ENCODE results near the gene KIRREL3.
"Not testable (repeated sequence)": the region's sequence is repeated elsewhere in the genome, so short reads cannot be mapped to it uniquely, and the experiment has no call there.

Gene KIRREL3

GRCh38 chr11:126384449-126385070 lies 616.0 kb downstream of the KIRREL3 start:
- TF ChIP-seq ZFX (IDR thresholded peaks at IDR 0.05) (no peak), CTCF (conservative IDR thresholded peaks at IDR 0.05) (no peak)
- H3K27ac ChIP-seq: peak overlapping the region; percentile 68

DNA sequence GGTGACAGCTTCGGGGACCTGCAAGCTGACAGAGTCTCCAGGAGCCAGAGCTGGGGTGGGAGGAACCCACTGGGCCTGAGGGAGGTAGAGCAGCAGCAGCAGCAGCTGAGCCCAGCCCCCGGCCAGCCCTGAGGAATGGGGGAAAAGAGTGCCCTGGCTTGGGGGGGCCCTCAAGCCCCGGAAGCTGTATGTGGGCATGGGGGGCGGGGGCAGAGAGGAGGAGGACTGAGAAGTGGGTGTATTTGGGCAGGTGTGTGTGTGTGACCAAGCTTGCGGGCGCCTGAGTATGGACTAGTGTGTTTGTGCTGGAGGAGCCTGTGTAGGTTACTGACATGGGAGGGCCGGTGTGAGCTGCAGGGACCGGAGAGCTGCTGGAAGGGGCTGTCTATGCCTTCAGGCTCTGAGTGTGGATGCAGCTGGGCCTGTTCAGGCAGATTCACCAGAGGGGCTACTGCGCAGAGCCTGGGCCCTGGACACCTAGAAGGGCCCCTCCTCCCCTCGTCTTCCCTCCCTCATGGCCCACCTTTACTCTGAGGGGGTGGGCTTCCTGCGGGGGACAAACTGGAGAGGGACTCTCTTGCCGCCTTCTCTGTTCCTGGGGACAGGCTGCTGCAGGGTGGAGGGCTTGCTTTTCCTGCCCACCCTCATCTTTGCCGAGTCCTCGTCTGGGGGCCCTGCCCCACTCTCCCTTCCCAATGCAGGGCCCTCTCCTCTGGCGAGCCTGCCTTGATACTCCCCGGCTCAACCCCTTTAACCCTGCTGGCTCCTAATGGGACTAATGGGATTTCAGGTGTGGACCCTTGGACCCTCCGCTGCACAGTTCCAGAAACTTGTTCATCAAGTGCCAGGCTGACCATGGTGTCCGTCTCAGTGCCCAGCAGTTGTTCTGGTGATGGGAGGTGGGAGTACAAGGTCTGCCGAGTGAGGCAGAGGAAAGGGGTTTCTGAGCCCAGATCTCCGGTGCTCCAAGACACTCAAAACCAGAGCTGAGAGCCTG lies 616.9 kb downstream of the KIRREL3 start:
- peak overlapping the region; percentile 68 for H3K27ac ChIP-seq
- no peak for TF ChIP-seq CTCF (conservative IDR thresholded peaks at IDR 0.05)
- TF ChIP-seq ZFX (IDR thresholded peaks at IDR 0.05): no peak

DNA sequence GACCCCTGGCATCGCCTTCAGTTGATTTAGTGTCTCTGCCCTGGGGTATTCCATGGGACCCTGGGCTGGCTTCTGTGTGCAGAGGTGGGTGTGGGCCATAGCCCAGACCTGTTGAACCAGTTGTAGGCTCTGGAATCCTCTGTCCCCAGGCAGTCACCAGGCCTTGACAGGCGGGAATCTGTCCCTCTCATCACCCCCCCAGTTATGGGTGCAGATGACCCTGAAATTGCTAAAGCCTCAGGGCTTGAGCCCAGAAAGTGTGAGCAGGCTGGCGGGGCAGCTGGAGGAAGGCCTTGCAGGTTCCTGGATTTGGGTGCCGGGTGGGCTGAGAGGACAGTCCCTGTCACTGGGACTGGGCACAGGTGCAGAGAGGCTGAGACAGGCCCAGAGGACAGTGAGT lies 617.9 kb downstream of the KIRREL3 start:
- peak overlapping the region; percentile 68 for H3K27ac ChIP-seq

DNA sequence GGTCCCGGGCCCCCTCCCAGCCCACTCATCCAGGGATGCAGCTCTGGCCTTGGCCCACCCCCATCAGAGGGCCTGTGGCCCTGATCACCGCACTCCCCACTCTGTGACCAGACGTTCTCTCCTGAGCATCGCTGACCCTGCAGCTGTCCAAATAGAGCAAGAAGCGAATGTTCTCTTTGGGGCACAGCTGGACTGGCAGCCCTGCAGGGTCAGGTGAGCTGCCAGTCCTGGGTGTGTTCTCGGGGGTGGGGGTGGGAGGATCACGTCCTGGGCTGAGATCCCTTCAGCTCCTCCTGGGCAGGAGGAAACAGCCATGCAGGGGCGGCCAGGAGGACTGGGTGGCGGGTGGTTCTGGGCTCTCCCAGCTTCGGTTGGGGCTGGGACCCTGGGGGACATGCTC lies 618.6 kb downstream of the KIRREL3 start:
- H3K27ac ChIP-seq: not testable (repeated sequence)

DNA sequence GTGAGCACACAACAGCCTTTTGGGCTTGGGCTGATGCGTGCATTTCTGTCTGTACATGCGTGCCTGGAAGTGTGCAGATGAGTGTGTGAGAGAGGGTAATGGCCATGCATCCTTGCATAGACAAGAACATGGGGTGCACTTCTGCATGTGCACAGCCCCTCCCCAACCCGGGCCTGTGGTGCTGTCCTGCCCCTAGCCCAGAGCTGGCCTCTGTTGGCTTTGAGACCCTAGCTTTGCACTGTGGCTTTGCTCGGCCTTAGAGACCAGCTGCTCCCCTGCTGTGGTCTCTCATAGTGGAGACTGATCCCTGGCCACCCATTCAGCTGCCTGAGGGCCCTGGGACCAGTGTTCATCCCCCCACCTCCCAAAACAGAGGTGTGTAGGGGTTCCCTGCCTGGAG lies 619.7 kb downstream of the KIRREL3 start:
- TF ChIP-seq CTCF (conservative IDR thresholded peaks at IDR 0.05): no peak
- TF ChIP-seq ZFX (IDR thresholded peaks at IDR 0.05): no peak

DNA sequence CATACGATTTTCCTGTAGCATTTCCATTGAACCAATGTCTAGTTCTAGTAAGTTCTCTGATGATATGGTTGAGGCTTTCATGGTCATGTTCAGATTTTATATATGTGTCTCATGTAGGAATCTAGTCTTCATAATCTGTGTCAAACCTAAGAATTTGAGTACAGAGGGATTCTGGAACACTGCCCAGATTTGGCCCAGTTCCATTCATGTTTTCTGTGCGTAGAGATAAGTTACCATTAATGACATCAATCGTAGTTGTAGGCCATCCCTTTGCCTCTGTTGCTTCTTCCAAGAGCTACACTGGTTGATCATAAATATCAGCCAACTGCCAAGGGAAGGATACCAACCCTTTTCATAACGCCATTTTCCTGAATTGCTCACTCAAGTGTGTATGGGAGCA lies 621.8 kb downstream of the KIRREL3 start:
- H3K27ac ChIP-seq: no peak overlapping the region
- TF ChIP-seq ZFX (IDR thresholded peaks at IDR 0.05): no peak

More for the DNA sequence above, 619.7 kb downstream of the KIRREL3 start:
- H3K27ac ChIP-seq: peak overlapping the region; percentile 16; the same call in 1 of the 2 replicates

DNA sequence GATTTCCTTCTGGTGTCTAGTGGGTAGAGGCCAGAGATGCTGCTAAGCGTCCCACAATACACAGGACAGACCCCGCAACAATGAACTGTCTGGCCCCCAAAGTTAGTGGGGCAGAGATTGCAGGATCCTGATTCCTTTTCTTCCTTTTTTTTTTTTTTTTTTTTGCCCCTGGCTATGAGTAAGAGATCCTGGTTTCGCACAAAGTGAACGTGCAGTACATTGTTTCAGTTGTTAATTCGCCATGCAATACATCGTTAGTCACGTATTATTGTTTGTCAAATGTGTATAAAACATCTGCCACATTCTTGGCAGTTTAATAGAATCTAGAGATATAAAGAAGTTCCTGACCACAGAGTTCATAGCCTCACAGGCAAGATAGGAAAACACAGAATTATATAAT lies 624.8 kb downstream of the KIRREL3 start:
- no peak for TF ChIP-seq CTCF (conservative IDR thresholded peaks at IDR 0.05)
- H3K27ac ChIP-seq: no peak overlapping the region

DNA sequence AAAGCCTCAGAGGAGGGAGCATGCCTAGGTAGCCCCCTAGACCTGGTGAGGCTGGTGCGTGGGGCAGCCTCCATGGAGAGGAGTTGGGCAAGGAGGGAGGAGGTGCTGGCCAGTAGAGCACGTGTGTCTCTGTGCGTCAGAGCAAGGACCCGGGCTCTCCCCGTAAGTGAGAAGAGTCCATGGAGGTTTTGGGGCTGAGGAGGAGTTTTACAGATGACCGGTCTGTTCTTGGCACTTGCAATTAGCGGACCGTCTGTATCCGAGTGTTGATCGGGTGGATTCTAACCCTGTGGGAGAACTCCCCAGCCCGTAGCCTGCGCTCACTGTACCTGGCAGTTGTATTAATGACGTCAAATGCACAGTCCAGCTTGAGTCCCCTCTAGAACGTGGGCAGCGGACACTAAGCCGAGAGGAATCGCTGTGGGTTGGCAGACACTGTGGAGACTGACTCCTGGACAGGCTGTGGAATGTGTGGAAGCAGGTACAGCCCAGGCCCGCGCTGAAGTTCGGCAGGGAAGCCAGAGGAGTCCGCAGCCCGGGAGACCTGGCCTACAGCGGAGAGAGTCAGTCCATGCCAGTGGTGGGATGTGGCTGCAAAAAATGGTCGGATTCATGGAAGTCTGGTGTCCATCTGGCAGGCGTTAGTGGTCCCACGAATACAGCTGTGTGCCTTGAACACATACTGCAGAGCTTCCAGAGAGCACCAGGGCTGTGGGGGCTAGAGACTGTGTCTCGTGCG lies 625.8 kb downstream of the KIRREL3 start:
- not testable (repeated sequence) for H3K27ac ChIP-seq

GRCh38 chr11:126373389-126374066 lies 627.0 kb downstream of the KIRREL3 start:
- not testable (repeated sequence) for H3K27ac ChIP-seq
